Neuron (in vitro differentiated cells): Measurements from ENCODE around the gene DNAJC27.
"Not testable (repeated sequence)": the region's sequence is repeated elsewhere in the genome, so short reads cannot be mapped to it uniquely, and the experiment has no call there.

Experiments
- H2AFZ ChIP-seq: one replicate; pipeline ENCODE4 v1.6.1; 2013; ENCODE audit warnings: low read depth, mild to moderate bottlenecking, inconsistent platforms, low read length, moderate library complexity
- H3K27me3 ChIP-seq: one replicate; pipeline ENCODE4 v1.6.1; 2013; ENCODE audit warnings: low read length; ENCODE audit not compliant: insufficient read depth
- H3K36me3 ChIP-seq: one replicate; pipeline ENCODE4 v1.6.1; 2013; ENCODE audit warnings: low read length; ENCODE audit not compliant: insufficient read depth
- H3K4me1 ChIP-seq: one replicate; pipeline ENCODE4 v1.6.1; 2013; ENCODE audit warnings: low read length; ENCODE audit not compliant: insufficient read depth
- H3K4me3 ChIP-seq: 2 replicates; pipeline ENCODE4 v1.5.1; 2013; ENCODE audit warnings: mild to moderate bottlenecking, low read length, moderate library complexity
- H3K9me3 ChIP-seq: one replicate; pipeline ENCODE4 v1.6.1; 2013; ENCODE audit warnings: low read length

DNAJC27 gene

GRCh38 chr2:24971536-24972314 lies at the start of gene DNAJC27:
TSS of gene DNAJC27 (minus strand) at chr2:24971955. CDS start at chr2:24971904, 51 bp downstream.
- Histone ChIP-seq H3K36me3 (peaks cover 10% of the 10 kb centered on the region), H2AFZ (peak within 1 kb of the TSS; percentile 91), H3K27me3 (no peaks in the 10 kb centered on the region), H3K4me3 (peak within 1 kb of the TSS; percentile 74), H3K4me1 (peaks cover 9% of the 10 kb centered on the region), H3K9me3 (no peaks in the 10 kb centered on the region)

- no peak overlapping the region for H3K4me3 ChIP-seq
- no peaks in the 10 kb centered on the region for H3K4me1 ChIP-seq
- H3K27me3 ChIP-seq, result no peaks in the 10 kb centered on the region
- H2AFZ ChIP-seq, result no peak overlapping the region
- no peaks in the 10 kb centered on the region for H3K9me3 ChIP-seq
- H3K36me3 ChIP-seq, result no peaks in the 10 kb centered on the region
These were observed 46.9 kb upstream of the DNAJC27 start for GRCh38 chr2:25018681-25019080.

- no peak overlapping the region for H3K4me3 ChIP-seq
- no peaks in the 10 kb centered on the region for H3K9me3 ChIP-seq
- no peaks in the 10 kb centered on the region for H3K27me3 ChIP-seq
- H2AFZ ChIP-seq, result no peak overlapping the region
- no peaks in the 10 kb centered on the region for H3K36me3 ChIP-seq
- no peaks in the 10 kb centered on the region for H3K4me1 ChIP-seq
These were observed 42.9 kb upstream of the DNAJC27 start for GRCh38 chr2:25014631-25015030.

- not testable (repeated sequence) for H3K36me3 ChIP-seq, H2AFZ ChIP-seq, H3K4me3 ChIP-seq, H3K4me1 ChIP-seq, H3K27me3 ChIP-seq, H3K9me3 ChIP-seq
These were observed 39.6 kb upstream of the DNAJC27 start for GRCh38 chr2:25011342-25011741.

GRCh38 chr2:25009954-25010353 lies 38.2 kb upstream of the DNAJC27 start:
- Histone ChIP-seq H3K36me3 (no peaks in the 10 kb centered on the region), H3K4me3 (no peak overlapping the region), H3K27me3 (no peaks in the 10 kb centered on the region), H3K4me1 (no peaks in the 10 kb centered on the region), H3K9me3 (no peaks in the 10 kb centered on the region), H2AFZ (no peak overlapping the region)

- H3K36me3 ChIP-seq, result no peaks in the 10 kb centered on the region
- no peaks in the 10 kb centered on the region for H3K4me1 ChIP-seq
- H3K9me3 ChIP-seq, result no peaks in the 10 kb centered on the region
- H2AFZ ChIP-seq, result no peak overlapping the region
- no peak overlapping the region for H3K4me3 ChIP-seq
- peaks cover 4% of the 10 kb centered on the region for H3K27me3 ChIP-seq
These were observed 30.3 kb upstream of the DNAJC27 start for GRCh38 chr2:25002066-25002465.

GRCh38 chr2:25001325-25001637 lies 29.5 kb upstream of the DNAJC27 start:
- Histone ChIP-seq H3K4me3 (no peak overlapping the region), H3K4me1 (no peaks in the 10 kb centered on the region), H3K36me3 (no peaks in the 10 kb centered on the region), H3K9me3 (no peaks in the 10 kb centered on the region), H3K27me3 (peaks cover 4% of the 10 kb centered on the region), H2AFZ (no peak overlapping the region)

GRCh38 chr2:25000503-25001324 lies 29.0 kb upstream of the DNAJC27 start:
- Histone ChIP-seq H3K4me1 (no peaks in the 10 kb centered on the region), H3K4me3 (no peak overlapping the region), H3K9me3 (no peaks in the 10 kb centered on the region), H3K36me3 (no peaks in the 10 kb centered on the region), H3K27me3 (peaks cover 4% of the 10 kb centered on the region), H2AFZ (no peak overlapping the region)

- no peak overlapping the region for H3K4me3 ChIP-seq
- H3K27me3 ChIP-seq, result peaks cover 4% of the 10 kb centered on the region
- H2AFZ ChIP-seq, result no peak overlapping the region
- H3K9me3 ChIP-seq, result no peaks in the 10 kb centered on the region
- no peaks in the 10 kb centered on the region for H3K4me1 ChIP-seq
- H3K36me3 ChIP-seq, result no peaks in the 10 kb centered on the region
These were observed 28.3 kb upstream of the DNAJC27 start for GRCh38 chr2:25000036-25000435.

- H3K4me1 ChIP-seq, H3K9me3 ChIP-seq, H2AFZ ChIP-seq, H3K36me3 ChIP-seq, H3K4me3 ChIP-seq, H3K27me3 ChIP-seq: not testable (repeated sequence)
These were observed 27.3 kb upstream of the DNAJC27 start for GRCh38 chr2:24999097-24999496.

GRCh38 chr2:24994146-24994724 lies 22.5 kb upstream of the DNAJC27 start:
- Histone ChIP-seq H3K27me3 (no peaks in the 10 kb centered on the region), H3K4me3 (no peak overlapping the region), H2AFZ (no peak overlapping the region), H3K9me3 (peaks cover 9% of the 10 kb centered on the region), H3K36me3 (no peaks in the 10 kb centered on the region), H3K4me1 (no peaks in the 10 kb centered on the region)

- Histone ChIP-seq H3K9me3 (peaks cover 9% of the 10 kb centered on the region), H3K4me3 (no peak overlapping the region), H2AFZ (no peak overlapping the region), H3K36me3 (no peaks in the 10 kb centered on the region), H3K27me3 (no peaks in the 10 kb centered on the region), H3K4me1 (no peaks in the 10 kb centered on the region)
These were observed 21.8 kb upstream of the DNAJC27 start for GRCh38 chr2:24993406-24994145.

- Histone ChIP-seq H3K4me1 (peaks cover 22% of the 10 kb centered on the region), H2AFZ (no peak overlapping the region), H3K4me3 (no peak overlapping the region), H3K9me3 (peaks cover 9% of the 10 kb centered on the region), H3K27me3 (no peaks in the 10 kb centered on the region), H3K36me3 (no peaks in the 10 kb centered on the region)
These were observed 14.6 kb upstream of the DNAJC27 start for GRCh38 chr2:24986372-24986771.
